Sigmoid colon (tissue), 7 donors: Measurements from ENCODE around the gene ALDH3B2. TPM values are rescaled to one million over a fixed set of nuclear protein-coding genes. Genes with fewer than 3 reads are reported as not detected.

Experiments used
- DNase-seq: peaks from one replicate; pipeline ENCODE4 v3.0.0-alpha.2; 2019
- H3K27ac ChIP-seq, 4 donors: fragments of 200-600 bp; sonication (generic); one replicate each; pipeline ENCODE4 v1.5.1; 2016 to 2019; ENCODE audit warnings: mild to moderate bottlenecking in 1 of 4
- H3K27me3 ChIP-seq, 3 donors: fragments of 200-600 bp; sonication (generic); one replicate each; pipeline ENCODE4 v1.5.1; 2019; ENCODE audit warnings: mild to moderate bottlenecking in 1 of 3
- H3K36me3 ChIP-seq, 4 donors: fragments of 200-600 bp; sonication (generic); one replicate each; pipeline ENCODE4 v1.5.1; 2016 to 2019
- H3K4me1 ChIP-seq, 4 donors: fragments of 200-600 bp; sonication (generic); one replicate each; pipeline ENCODE4 v1.5.1; 2017 to 2019
- H3K4me3 ChIP-seq, 4 donors: fragments of 200-600 bp; sonication (generic); one replicate each; pipeline ENCODE4 v1.5.1; 2017 to 2019; ENCODE audit warnings: mild to moderate bottlenecking in 2 of 4, moderate library complexity in 1 of 4
- H3K9me3 ChIP-seq, 4 donors: fragments of 200-600 bp in 3 of 4; sonication (generic) in 3 of 4; one replicate each; pipeline versions ENCODE4 v1.5.1 to v1.6.1; 2013 to 2019
- EP300 ChIP-seq, 4 donors: sonication (generic); formaldehyde crosslinking; IDR thresholded peaks; one replicate each; pipeline ENCODE4 v1.6.1; 2017; ENCODE audit warnings: antibody characterized with exemption in 4 of 4
- POLR2A ChIP-seq, 2 donors: fragments of 450-650 bp; IDR thresholded peaks; one replicate each; pipeline ENCODE4 v1.6.1; 2016; ENCODE audit warnings: antibody characterized with exemption in 2 of 2, mild to moderate bottlenecking in 2 of 2, moderate library complexity in 2 of 2
- POLR2AphosphoS5 ChIP-seq, 4 donors: sonication (generic); formaldehyde crosslinking; IDR thresholded peaks; one replicate each; pipeline ENCODE4 v1.6.1; 2017; ENCODE audit warnings: antibody characterized with exemption in 4 of 4
- WGBS, 2 donors: extraction: QIAGEN DNeasy Blood & Tissue Kit; methylation state at CpG; one replicate each; pipeline ENCODE4 v1.1.7; 2013; 5-methylcytosine and 5-hydroxymethylcytosine counted together
- intact Hi-C: fragments of 100-400 bp; cut with DNase I; formaldehyde crosslinking; loops from one replicate; pipeline ENCODE4 v1.15.1; 2023
- polyA plus RNA-seq, 3 donors: library from polyadenylated mRNA; stranded (reverse); fragments of 200-250 nt; gene quantifications; one replicate each; pipeline ENCODE4 v1.2.3, GENCODE V29; 2013
- total RNA-seq, 4 donors: library from RNA; depleted of rRNA; stranded (reverse); fragments of >200 nt; gene quantifications; one replicate each; pipeline ENCODE4 v1.1.0, GENCODE V29; 2016
- TF ChIP-seq, protein P1 (sequence below), 4 experiments: fragments of 450-650 bp in 3 of 4; fragments of 200-600 bp in 1 of 4; IDR thresholded peaks; one replicate each; pipeline ENCODE4 v1.5.1; 2016 to 2019; ENCODE audit warnings: antibody characterized with exemption in 4 of 4, mild to moderate bottlenecking in 3 of 4, moderate library complexity in 2 of 4
- donor health status: healthy with polysubstance abuse.
- donor health status: Bipolar disorder and iron deficiency.
- donor health status: healthy.

The ALDH3B2 gene
- total and polyA plus RNA-seq, 7 donors, result 0.38 TPM; not detected in 6

DNA sequence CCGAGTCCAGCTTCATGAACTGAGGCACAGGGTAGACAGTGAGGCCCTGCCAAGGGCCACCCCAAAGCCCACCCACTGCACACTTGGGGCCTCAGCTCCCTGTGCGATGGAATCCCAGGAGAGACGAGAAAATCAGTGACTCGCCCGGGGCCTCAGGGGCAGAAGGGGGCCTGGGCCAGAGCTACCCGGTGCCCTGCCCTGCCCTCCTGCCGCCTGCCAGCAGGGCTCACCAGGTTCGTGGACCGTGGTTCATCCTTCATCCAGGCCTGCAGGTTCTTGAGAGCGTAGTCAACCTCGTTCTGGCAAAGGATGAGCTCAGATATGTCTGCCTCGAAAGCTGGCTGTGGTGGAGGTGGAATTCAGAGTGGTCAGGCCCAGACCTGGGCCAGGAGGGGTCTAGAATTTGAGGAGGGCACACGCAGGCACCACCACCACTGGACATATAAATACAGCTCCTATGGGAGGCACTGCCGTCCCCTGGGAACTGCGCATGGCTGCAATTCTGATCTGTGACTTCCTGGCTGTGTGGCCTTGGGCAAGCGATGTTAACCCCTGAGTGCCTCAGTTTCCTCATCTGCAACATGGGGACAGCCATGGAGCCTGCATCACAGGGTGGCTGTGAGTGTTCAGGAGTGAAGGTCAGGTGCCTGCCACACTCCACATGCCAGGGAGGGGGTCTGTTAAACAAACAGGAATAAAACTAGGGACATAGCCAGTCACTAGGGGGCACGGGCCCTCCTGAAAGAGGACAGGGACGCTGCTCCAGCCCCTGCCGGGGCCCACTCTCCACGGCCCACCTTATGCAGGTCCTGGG lies 7.5 kb downstream of the ALDH3B2 start:
- H3K27me3 ChIP-seq, result no peaks in the 10 kb centered on the region
- 74 to 75% methylated on average over 20 of the region's 20 CpGs for WGBS, 2 donors
- no peak overlapping the region for H3K27ac ChIP-seq
- H3K4me1 ChIP-seq, result no peaks in the 10 kb centered on the region
- H3K9me3 ChIP-seq, result no peaks in the 10 kb centered on the region
- no peak for DNase-seq
- no peak overlapping the region for H3K4me3 ChIP-seq
- no peaks in the 10 kb centered on the region for H3K36me3 ChIP-seq
- TF ChIP-seq POLR2A (IDR thresholded peaks at IDR 0.05) (no peak), POLR2AphosphoS5 (IDR thresholded peaks at IDR 0.05) (no peak), EP300 (IDR thresholded peaks at IDR 0.05) (no peak)
- TF ChIP-seq, protein P1, sequence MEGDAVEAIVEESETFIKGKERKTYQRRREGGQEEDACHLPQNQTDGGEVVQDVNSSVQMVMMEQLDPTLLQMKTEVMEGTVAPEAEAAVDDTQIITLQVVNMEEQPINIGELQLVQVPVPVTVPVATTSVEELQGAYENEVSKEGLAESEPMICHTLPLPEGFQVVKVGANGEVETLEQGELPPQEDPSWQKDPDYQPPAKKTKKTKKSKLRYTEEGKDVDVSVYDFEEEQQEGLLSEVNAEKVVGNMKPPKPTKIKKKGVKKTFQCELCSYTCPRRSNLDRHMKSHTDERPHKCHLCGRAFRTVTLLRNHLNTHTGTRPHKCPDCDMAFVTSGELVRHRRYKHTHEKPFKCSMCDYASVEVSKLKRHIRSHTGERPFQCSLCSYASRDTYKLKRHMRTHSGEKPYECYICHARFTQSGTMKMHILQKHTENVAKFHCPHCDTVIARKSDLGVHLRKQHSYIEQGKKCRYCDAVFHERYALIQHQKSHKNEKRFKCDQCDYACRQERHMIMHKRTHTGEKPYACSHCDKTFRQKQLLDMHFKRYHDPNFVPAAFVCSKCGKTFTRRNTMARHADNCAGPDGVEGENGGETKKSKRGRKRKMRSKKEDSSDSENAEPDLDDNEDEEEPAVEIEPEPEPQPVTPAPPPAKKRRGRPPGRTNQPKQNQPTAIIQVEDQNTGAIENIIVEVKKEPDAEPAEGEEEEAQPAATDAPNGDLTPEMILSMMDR (IDR thresholded peaks at IDR 0.05), result no peak
- intact Hi-C loops, result no loop called here

DNA sequence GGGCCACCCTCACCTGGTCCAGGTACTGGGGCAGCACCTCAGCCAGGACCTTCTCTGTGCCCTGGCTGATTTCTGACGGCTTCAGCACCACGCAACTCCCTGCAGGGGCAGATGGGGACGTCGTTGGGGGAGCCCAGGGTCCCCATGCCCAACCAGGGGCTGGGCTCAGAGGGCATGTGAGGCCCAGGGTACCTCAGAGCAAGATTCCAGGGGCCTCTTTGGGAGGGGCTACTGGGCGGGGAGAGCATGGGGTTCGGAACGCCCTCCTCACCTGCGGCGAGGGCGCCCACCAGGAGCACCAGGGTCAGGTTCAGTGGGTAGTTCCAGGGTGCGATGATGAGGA lies 8.1 kb downstream of the ALDH3B2 start:
- H3K4me3 ChIP-seq, result no peak overlapping the region
- H3K4me1 ChIP-seq, result no peaks in the 10 kb centered on the region
- no peak for DNase-seq
- no peaks in the 10 kb centered on the region for H3K27me3 ChIP-seq
- no peaks in the 10 kb centered on the region for H3K36me3 ChIP-seq
- TF ChIP-seq POLR2A (IDR thresholded peaks at IDR 0.05) (no peak), POLR2AphosphoS5 (IDR thresholded peaks at IDR 0.05) (no peak), EP300 (IDR thresholded peaks at IDR 0.05) (no peak)
- TF ChIP-seq, protein P1 (IDR thresholded peaks at IDR 0.05), result no peak
- intact Hi-C loops, result no loop called here
- H3K27ac ChIP-seq, result no peak overlapping the region
- no peaks in the 10 kb centered on the region for H3K9me3 ChIP-seq
- WGBS, 2 donors, result 89 to 93% methylated on average over 11 of the region's 11 CpGs

DNA sequence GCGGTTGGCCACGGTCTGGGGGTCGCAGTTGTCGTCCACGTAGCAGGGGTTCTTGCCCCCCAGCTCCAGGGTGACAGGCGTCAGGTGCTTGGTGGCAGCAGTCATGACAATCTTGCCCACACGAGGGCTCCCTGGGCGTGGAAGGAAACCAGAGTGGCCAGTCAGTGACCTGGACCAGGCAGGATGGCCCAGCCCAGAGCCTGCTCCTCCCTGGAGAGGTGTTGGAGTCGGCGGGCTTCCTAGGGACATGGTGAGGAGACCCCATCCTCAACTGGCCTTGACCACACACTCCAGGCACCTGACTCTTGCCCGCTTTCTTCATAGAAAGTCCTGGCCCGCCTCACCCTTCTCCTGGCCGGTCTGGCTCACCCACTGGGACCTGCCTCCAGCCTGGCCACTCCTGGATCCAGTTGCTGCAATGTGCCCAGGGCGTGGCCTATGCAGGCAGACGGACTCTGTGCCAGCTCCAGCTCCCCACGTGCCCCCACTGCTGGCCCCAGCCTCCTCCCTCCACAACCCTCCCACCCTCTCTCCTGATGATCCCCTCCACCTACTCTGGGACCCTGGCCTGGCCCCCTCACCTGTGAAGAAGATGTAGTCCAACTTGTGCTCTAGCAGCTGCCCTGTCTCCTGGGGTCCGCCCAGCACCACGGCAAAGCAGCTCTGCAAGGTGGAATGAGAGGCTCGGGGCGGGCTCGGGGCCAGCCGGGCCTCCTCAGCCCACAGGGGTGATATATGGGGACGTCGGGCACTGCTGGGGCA lies 8.7 kb downstream of the ALDH3B2 start:
- Histone ChIP-seq H3K4me3 (no peak overlapping the region), H3K36me3 (no peaks in the 10 kb centered on the region), H3K4me1 (no peaks in the 10 kb centered on the region), H3K9me3 (no peaks in the 10 kb centered on the region), H3K27ac (no peak overlapping the region), H3K27me3 (no peaks in the 10 kb centered on the region)
- 51 to 77% methylated on average over 24 of the region's 24 CpGs for WGBS, 2 donors
- TF ChIP-seq POLR2AphosphoS5 (IDR thresholded peaks at IDR 0.05) (no peak), POLR2A (IDR thresholded peaks at IDR 0.05) (no peak)
- TF ChIP-seq, protein P1 (IDR thresholded peaks at IDR 0.05), result peak in 1 of 4 experiments; percentile 11
- intact Hi-C loops, result no loop called here
- DNase-seq, result no peak

DNA sequence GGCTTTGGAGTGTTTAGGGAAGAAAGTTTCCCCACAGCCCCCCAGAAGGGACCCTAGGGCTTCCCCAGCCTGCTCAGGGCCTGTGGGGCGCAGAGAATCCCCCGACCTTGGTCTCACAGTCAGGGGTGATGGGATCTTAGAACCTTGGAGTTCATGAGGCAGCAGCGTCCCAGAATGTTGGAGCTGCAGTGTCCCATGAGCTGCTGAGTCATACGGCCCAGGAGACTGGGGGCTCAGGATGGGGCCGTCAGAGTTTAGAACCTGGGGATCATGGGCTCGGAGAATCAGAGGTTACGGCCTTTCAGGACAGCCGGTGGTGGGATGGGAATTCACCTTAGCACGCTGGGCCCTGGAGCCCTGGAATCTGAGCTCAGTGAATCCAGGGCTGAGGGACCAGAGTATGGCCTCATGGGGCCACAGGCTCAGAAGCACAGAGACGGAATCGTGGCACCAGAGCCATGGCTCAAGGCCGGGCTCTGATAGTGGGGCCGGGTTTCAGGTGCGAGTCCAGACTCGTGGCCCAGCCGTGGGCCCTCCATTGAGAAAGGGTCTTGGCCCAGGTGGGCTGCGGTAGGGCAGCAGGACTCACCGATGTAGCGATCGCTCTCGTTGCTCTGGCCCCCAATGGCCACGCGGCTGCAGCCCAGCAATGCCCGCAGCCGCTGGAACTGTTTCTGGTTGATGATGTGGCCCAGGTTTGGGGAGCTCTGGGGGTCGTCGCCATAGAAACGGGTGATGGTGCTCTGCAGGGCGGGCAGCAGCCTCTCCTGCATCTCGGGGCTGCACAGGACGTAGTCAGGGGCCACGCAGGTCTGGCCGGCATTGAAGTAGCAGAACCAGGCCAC lies 9.5 kb downstream of the ALDH3B2 start:
- TF ChIP-seq POLR2AphosphoS5 (IDR thresholded peaks at IDR 0.05) (no peak), EP300 (IDR thresholded peaks at IDR 0.05) (no peak), POLR2A (IDR thresholded peaks at IDR 0.05) (no peak)
- TF ChIP-seq, protein P1 (IDR thresholded peaks at IDR 0.05), result no peak
- no peaks in the 10 kb centered on the region for H3K36me3 ChIP-seq
- H3K4me3 ChIP-seq, result no peak overlapping the region
- DNase-seq, result no peak
- H3K27ac ChIP-seq, result no peak overlapping the region
- no peaks in the 10 kb centered on the region for H3K4me1 ChIP-seq
- intact Hi-C loops, result no loop called here
- 85 to 90% methylated on average over 33 of the region's 33 CpGs for WGBS, 2 donors
- no peaks in the 10 kb centered on the region for H3K9me3 ChIP-seq
- H3K27me3 ChIP-seq, result no peaks in the 10 kb centered on the region
